Measurements from ENCODE around the gene DHRS7B.

DNA sequence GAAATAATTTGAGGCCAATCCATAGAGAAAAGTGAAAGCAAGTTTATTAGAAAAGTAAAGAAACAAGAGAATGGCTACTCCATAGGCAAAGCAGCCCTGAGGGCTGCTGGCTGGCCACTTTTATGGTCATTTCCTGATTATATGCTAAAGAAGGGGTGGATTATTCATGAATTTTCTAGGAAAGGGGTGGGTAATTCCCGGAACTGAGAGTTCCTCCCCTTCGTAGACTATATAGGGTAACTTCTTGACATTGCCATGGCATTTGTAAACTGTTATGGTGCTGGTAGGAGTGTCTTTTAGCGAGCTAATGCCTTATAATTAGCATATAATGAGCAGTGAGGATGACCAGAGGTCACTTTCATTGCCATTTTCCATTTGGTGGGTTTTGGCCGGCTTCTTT, 4.4 kb downstream of the DHRS7B start:
- TF ChIP-seq, protein P1, sequence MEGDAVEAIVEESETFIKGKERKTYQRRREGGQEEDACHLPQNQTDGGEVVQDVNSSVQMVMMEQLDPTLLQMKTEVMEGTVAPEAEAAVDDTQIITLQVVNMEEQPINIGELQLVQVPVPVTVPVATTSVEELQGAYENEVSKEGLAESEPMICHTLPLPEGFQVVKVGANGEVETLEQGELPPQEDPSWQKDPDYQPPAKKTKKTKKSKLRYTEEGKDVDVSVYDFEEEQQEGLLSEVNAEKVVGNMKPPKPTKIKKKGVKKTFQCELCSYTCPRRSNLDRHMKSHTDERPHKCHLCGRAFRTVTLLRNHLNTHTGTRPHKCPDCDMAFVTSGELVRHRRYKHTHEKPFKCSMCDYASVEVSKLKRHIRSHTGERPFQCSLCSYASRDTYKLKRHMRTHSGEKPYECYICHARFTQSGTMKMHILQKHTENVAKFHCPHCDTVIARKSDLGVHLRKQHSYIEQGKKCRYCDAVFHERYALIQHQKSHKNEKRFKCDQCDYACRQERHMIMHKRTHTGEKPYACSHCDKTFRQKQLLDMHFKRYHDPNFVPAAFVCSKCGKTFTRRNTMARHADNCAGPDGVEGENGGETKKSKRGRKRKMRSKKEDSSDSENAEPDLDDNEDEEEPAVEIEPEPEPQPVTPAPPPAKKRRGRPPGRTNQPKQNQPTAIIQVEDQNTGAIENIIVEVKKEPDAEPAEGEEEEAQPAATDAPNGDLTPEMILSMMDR (IDR thresholded peaks at IDR 0.05): no peak
- no peak for TF ChIP-seq ZFX (IDR thresholded peaks at IDR 0.05; ENCODE audit: borderline replicate concordance)

Measured in 22Rv1 (cell line).